Activated gamma-delta T cell treated with anti-CD3 and anti-CD28 coated beads, Interleukin-2, amount 50 U/mL, for 16 hours (primary cell): ENCODE measurements around the gene PLEKHS1.
"Not testable (repeated sequence)": the region's sequence is repeated elsewhere in the genome, so short reads cannot be mapped to it uniquely, and the experiment has no call there.

Experiments used
- DNase-seq: peaks from one replicate; pipeline ENCODE4 v3.0.0-alpha.2; 2020; ENCODE audit warnings: low read depth

The PLEKHS1 gene

GRCh38 chr10:113801569-113801968 is 50.1 kb downstream of the PLEKHS1 start:
- DNase-seq: no peak

GRCh38 chr10:113802997-113803396 is 51.5 kb downstream of the PLEKHS1 start:
- no peak for DNase-seq

GRCh38 chr10:113806503-113806902 is 55.0 kb downstream of the PLEKHS1 start:
- no peak for DNase-seq

GRCh38 chr10:113808168-113808567 is 56.7 kb downstream of the PLEKHS1 start:
- DNase-seq: no peak

GRCh38 chr10:113814700-113815099 is 63.2 kb downstream of the PLEKHS1 start:
- DNase-seq: not testable (repeated sequence)

- DNase-seq: no peak
Observed at GRCh38 chr10:113819989-113820388, 68.5 kb downstream of the PLEKHS1 start.

- no peak for DNase-seq
Observed at GRCh38 chr10:113820507-113820906, 69.0 kb downstream of the PLEKHS1 start.

- not testable (repeated sequence) for DNase-seq
Observed at GRCh38 chr10:113821306-113821705, 69.8 kb downstream of the PLEKHS1 start.

GRCh38 chr10:113822174-113822573 is 70.7 kb downstream of the PLEKHS1 start:
- no peak for DNase-seq

- DNase-seq: no peak
Observed at GRCh38 chr10:113823389-113823788, 71.9 kb downstream of the PLEKHS1 start.

- no peak for DNase-seq
Observed at GRCh38 chr10:113825791-113826190, 74.3 kb downstream of the PLEKHS1 start.

GRCh38 chr10:113828567-113828966 is 77.1 kb downstream of the PLEKHS1 start:
- not testable (repeated sequence) for DNase-seq
